IMR-90 (cell line): Measurements from ENCODE around the gene FGG. TPM values are rescaled to one million over a fixed set of nuclear protein-coding genes. Genes with fewer than 3 reads are reported as not detected.

Experiments
- ATAC-seq: fragments of 200-7000 bp; cut with Tn5 transposase; 2 replicates; pipeline ENCODE4 v1.9.1; 2020; ENCODE audit warnings: low read depth, mild to moderate bottlenecking, moderate library complexity
- BruUV-seq: library from RNA; stranded (reverse); fragments of 400-500 nt; replicated peaks from 2 replicates; lab custom pipeline; 2021; lab: Mats Ljungman, UMichigan
- CTCF ChIA-PET: fragments of 300-600 bp; formaldehyde crosslinking; extraction: SDS; loops from one replicate; lab custom pipeline; 2021; ENCODE audit warnings: antibody characterized with exemption; lab: Yijun Ruan, JAX
- POLR2A ChIA-PET: fragments of 300-600 bp; sonication (Branson Sonifier 250); formaldehyde crosslinking; loops from one replicate; lab custom pipeline; 2022; ENCODE audit warnings: antibody characterized with exemption; ENCODE audit not compliant: unreplicated experiment; lab: Charles Lee
- DNase-seq: peaks from one replicate; pipeline ENCODE4 v3.0.0; 2013
- H2AFZ ChIP-seq: replicated peaks from 2 replicates; pipeline ENCODE3; 2013; ENCODE audit warnings: low read length, mild to moderate bottlenecking; ENCODE audit not compliant: poor library complexity
- H2AK5ac ChIP-seq: 2 replicates; pipeline ENCODE4 v1.6.1; 2013; ENCODE audit warnings: low read depth, low read length, inconsistent platforms
- H2AK9ac ChIP-seq: replicated peaks from 2 replicates; pipeline ENCODE3; 2013; ENCODE audit warnings: mild to moderate bottlenecking, low read depth, low read length, moderate library complexity; ENCODE audit not compliant: poor library complexity
- H2BK120ac ChIP-seq: 2 replicates; pipeline ENCODE4 v1.6.1; 2013; ENCODE audit warnings: low read depth, low read length, inconsistent platforms
- H2BK15ac ChIP-seq: 3 replicates; pipeline ENCODE4 v1.6.1; 2013; ENCODE audit warnings: low read depth, low read length, inconsistent platforms
- H2BK20ac ChIP-seq: 2 replicates; pipeline ENCODE4 v1.6.1; 2013; ENCODE audit warnings: low read depth, mild to moderate bottlenecking, inconsistent platforms, low read length, moderate library complexity
- H2BK5ac ChIP-seq: 2 replicates; pipeline ENCODE4 v1.6.1; 2013; ENCODE audit warnings: mild to moderate bottlenecking, low read depth, low read length, inconsistent platforms; ENCODE audit not compliant: poor library complexity, severe bottlenecking
- H3K14ac ChIP-seq: replicated peaks from 2 replicates; pipeline ENCODE4 v1.6.1; 2013; ENCODE audit warnings: low read depth, low read length, inconsistent platforms
- H3K18ac ChIP-seq: 2 replicates; pipeline ENCODE4 v1.6.1; 2013; ENCODE audit warnings: low read depth, low read length, control low read depth
- H3K23ac ChIP-seq: 2 replicates; pipeline ENCODE4 v1.6.1; 2013; ENCODE audit warnings: low read depth, low read length, inconsistent platforms
- H3K27ac ChIP-seq: 2 replicates; pipeline ENCODE4 v1.5.1; 2013; ENCODE audit warnings: mild to moderate bottlenecking, control low read depth, low read length; ENCODE audit not compliant: insufficient read depth
- H3K27me3 ChIP-seq: 2 replicates; pipeline ENCODE4 v1.6.1; 2013; ENCODE audit warnings: low read length; ENCODE audit not compliant: control insufficient read depth, insufficient read depth
- H3K36me3 ChIP-seq: 2 replicates; pipeline ENCODE4 v1.6.1; 2013; ENCODE audit warnings: low read length, mixed read lengths; ENCODE audit not compliant: control insufficient read depth, insufficient read depth
- H3K4ac ChIP-seq: 2 replicates; pipeline ENCODE4 v1.6.1; 2013; ENCODE audit warnings: low read depth, low read length, inconsistent platforms
- H3K4me1 ChIP-seq: 2 replicates; pipeline ENCODE4 v1.6.1; 2013; ENCODE audit warnings: low read length, mixed read lengths; ENCODE audit not compliant: control insufficient read depth, insufficient read depth
- H3K4me2 ChIP-seq: 2 replicates; pipeline ENCODE4 v1.6.1; 2013; ENCODE audit warnings: low read depth, mild to moderate bottlenecking, control low read depth, low read length, moderate library complexity
- H3K4me3 ChIP-seq: 2 replicates; pipeline ENCODE4 v1.5.1; 2013; ENCODE audit warnings: low read depth, mild to moderate bottlenecking, control low read depth, low read length, moderate library complexity; ENCODE audit not compliant: insufficient read depth
- H3K56ac ChIP-seq: 2 replicates; pipeline ENCODE4 v1.6.1; 2013; ENCODE audit warnings: low read length, inconsistent platforms; ENCODE audit not compliant: insufficient read depth; ENCODE audit errors: extremely low read depth
- H3K79me1 ChIP-seq, 2 experiments: 2 replicates each; pipeline ENCODE4 v1.6.1; 2013; ENCODE audit warnings: low read length in 2 of 2, inconsistent platforms in 1 of 2, low read depth in 1 of 2
- H3K9ac ChIP-seq: 2 replicates; pipeline ENCODE4 v1.6.1; 2013; ENCODE audit warnings: low read depth, low read length, control low read depth
- H3K9me1 ChIP-seq: 2 replicates; pipeline ENCODE4 v1.6.1; 2013; ENCODE audit warnings: low read length, inconsistent platforms; ENCODE audit not compliant: insufficient read depth
- H3K9me3 ChIP-seq: 2 replicates; pipeline ENCODE4 v1.6.1; 2013; ENCODE audit warnings: low read length; ENCODE audit not compliant: control insufficient read depth, insufficient read depth
- H4K20me1 ChIP-seq: 2 replicates; pipeline ENCODE4 v1.6.1; 2013; ENCODE audit warnings: low read length, inconsistent platforms; ENCODE audit not compliant: insufficient read depth
- H4K5ac ChIP-seq: 2 replicates; pipeline ENCODE4 v1.6.1; 2013; ENCODE audit warnings: mild to moderate bottlenecking, low read depth, low read length, control low read depth
- H4K8ac ChIP-seq, 2 experiments: 2 replicates each; pipeline ENCODE4 v1.6.1; 2013; ENCODE audit warnings: low read depth in 2 of 2, low read length in 2 of 2, control low read depth in 1 of 2, inconsistent platforms in 1 of 2
- H4K91ac ChIP-seq: 2 replicates; pipeline ENCODE4 v1.6.1; 2013; ENCODE audit warnings: low read depth, low read length, inconsistent platforms; ENCODE audit not compliant: insufficient read depth
- CEBPB ChIP-seq: IDR thresholded peaks from 2 replicates; pipeline ENCODE4 v1.6.1; 2012; ENCODE audit warnings: low read depth, low read length, improper control_type of control experiment
- CHD1 ChIP-seq: IDR thresholded peaks from 2 replicates; pipeline ENCODE4 v1.6.1; 2012; ENCODE audit warnings: low read depth, low read length, improper control_type of control experiment
- FOS ChIP-seq: fragments of 150-350 bp; IDR thresholded peaks from 2 replicates; pipeline ENCODE4 v1.6.1; 2016; ENCODE audit warnings: low read depth, low read length
- MAFK ChIP-seq: IDR thresholded peaks from 2 replicates; pipeline ENCODE4 v1.6.1; 2012; ENCODE audit warnings: low read depth, low read length, improper control_type of control experiment
- MAZ ChIP-seq: IDR thresholded peaks from 2 replicates; pipeline ENCODE4 v1.6.1; 2012; ENCODE audit warnings: low read depth, mild to moderate bottlenecking, low read length, improper control_type of control experiment, moderate library complexity, borderline replicate concordance
- NFE2L2 ChIP-seq: fragments of 150-350 bp; IDR thresholded peaks from 2 replicates; pipeline ENCODE4 v1.6.1; 2016; ENCODE audit warnings: low read depth, mild to moderate bottlenecking, low read length
- POLR2A ChIP-seq: IDR thresholded peaks from 2 replicates; pipeline ENCODE4 v1.6.1; 2012; ENCODE audit warnings: mild to moderate bottlenecking, low read depth, low read length
- RAD21 ChIP-seq: IDR thresholded peaks from 2 replicates; pipeline ENCODE4 v1.6.1; 2012; ENCODE audit warnings: low read length, improper control_type of control experiment
- RCOR1 ChIP-seq: IDR thresholded peaks from 2 replicates; pipeline ENCODE4 v1.6.1; 2012; ENCODE audit warnings: mild to moderate bottlenecking, low read length, improper control_type of control experiment; ENCODE audit not compliant: insufficient replicate concordance
- RFX5 ChIP-seq: IDR thresholded peaks from 2 replicates; pipeline ENCODE4 v1.8.0; 2012; ENCODE audit warnings: low read depth, mild to moderate bottlenecking, low read length, moderate library complexity
- WGBS, 2 experiments: methylation state at CpG; one replicate each; pipeline versions ENCODE4 v1.1.5 to v1.1.7; 2013; ENCODE audit warnings: missing lambda C conversion rate in 2 of 2; ENCODE audit not compliant: insufficient read length in 1 of 2; ENCODE audit errors: extremely low coverage in 2 of 2; 5-methylcytosine and 5-hydroxymethylcytosine counted together
- dilution Hi-C: fragments of 300-500 bp; cut with HindIII; formaldehyde crosslinking; loops from one replicate; pipeline ENCODE4 v1.14.3; 2018; ENCODE audit warnings: low sequenced_read_pairs; ENCODE audit not compliant: unreplicated experiment
- in situ Hi-C: fragments of 300-500 bp; cut with MboI; formaldehyde crosslinking; loops from 3 replicates; pipeline ENCODE4 v1.14.3; 2019; ENCODE audit warnings: low sequenced_read_pairs, inconsistent platforms, mixed read lengths
- intact Hi-C: fragments of 100-400 bp; cut with micrococcal nuclease; formaldehyde crosslinking; loops from 2 replicates; pipeline ENCODE4 v1.10.0; 2022
- polyA plus RNA-seq, 3 experiments: library from polyadenylated mRNA; depleted of rRNA; stranded (reverse); fragments of >200 nt; gene quantifications; 2 replicates each; pipeline ENCODE4 v1.2.3, GENCODE V29; 2012; ENCODE audit warnings: low replicate concordance in 1 of 3
- total RNA-seq: library from RNA; depleted of rRNA; stranded (reverse); fragments of >200 nt; gene quantifications from 2 replicates; pipeline ENCODE4 v1.2.3, GENCODE V29; 2012
- TF ChIP-seq, protein P1 (sequence below): fragments of 150-350 bp; IDR thresholded peaks from 2 replicates; pipeline ENCODE4 v1.6.1; 2016; ENCODE audit warnings: low read depth, mild to moderate bottlenecking, low read length, moderate library complexity, borderline replicate concordance
- TF ChIP-seq, protein P2 (sequence below): fragments of 150-350 bp; IDR thresholded peaks from 2 replicates; pipeline ENCODE4 v1.6.1; 2017; ENCODE audit warnings: mild to moderate bottlenecking, antibody characterized with exemption, low read length, low read depth
- TF ChIP-seq, protein P3 (sequence below): conservative IDR thresholded peaks from 2 replicates; pipeline ENCODE4 v1.5.1; 2012; ENCODE audit warnings: mild to moderate bottlenecking, low read depth, low read length, improper control_type of control experiment

FGG gene
- total and polyA plus RNA-seq, 2 of the 4 experiments (the other 2 are of a cell fraction), result not detected

DNA sequence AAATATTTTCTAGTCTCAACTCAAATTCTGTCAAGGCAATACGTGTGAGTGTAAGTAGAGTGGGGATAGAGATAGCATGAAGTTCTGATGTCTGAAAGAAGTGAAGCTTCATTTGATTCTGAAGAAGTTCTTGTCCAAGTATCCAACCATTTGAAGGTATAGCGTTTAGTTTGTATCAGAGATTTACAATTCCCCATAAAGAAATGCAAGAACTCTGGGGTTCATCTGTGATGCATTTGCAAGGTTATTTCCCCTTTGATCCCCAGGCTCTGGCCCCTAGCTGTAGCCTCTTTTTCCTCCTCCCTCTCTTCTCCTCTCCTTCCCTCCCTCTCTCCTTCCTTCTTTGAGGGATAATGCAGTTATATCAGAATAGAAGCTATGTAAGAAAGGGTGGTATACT is 29.7 kb downstream of the FGG start:
- Histone ChIP-seq H2BK5ac (no peak overlapping the region), H2BK120ac (no peak overlapping the region), H3K79me1 (no peaks in the 10 kb centered on the region), H3K27me3 (no peaks in the 10 kb centered on the region; the same call in 1 of the 2 replicates), H4K20me1 (no peaks in the 10 kb centered on the region), H3K4ac (no peak overlapping the region), H2AK5ac (no peak overlapping the region), H3K4me3 (no peak overlapping the region), H3K27ac (no peak overlapping the region), H3K4me1 (no peaks in the 10 kb centered on the region), H3K14ac (no peak overlapping the region), H3K9me1 (no peaks in the 10 kb centered on the region), H2AK9ac (no peak overlapping the region), H2AFZ (no peak overlapping the region), H3K23ac (no peak overlapping the region), H3K9ac (no peak overlapping the region), H3K36me3 (no peaks in the 10 kb centered on the region), H4K8ac (no peak overlapping the region), H3K9me3 (no peaks in the 10 kb centered on the region), H2BK15ac (no peak overlapping the region), H3K18ac (no peak overlapping the region), H4K91ac (no peak overlapping the region), H2BK20ac (no peak overlapping the region), H3K56ac (no peak overlapping the region), H4K5ac (no peak overlapping the region), H3K4me2 (no peak overlapping the region)
- DNase-seq (no peak), ATAC-seq (no peak)
- intact Hi-C loops (no loop called here), dilution Hi-C loops (no loop called here), in situ Hi-C loops (no loop called here)
- no CpG with 5 or more reads among the region's 2 CpGs for WGBS, 2 experiments
- ChIA-PET POLR2A (no interaction called here), CTCF (no interaction called here)
- TF ChIP-seq MAFK, result no peak
- no peak for TF ChIP-seq RCOR1
- TF ChIP-seq RAD21, result no peak
- TF ChIP-seq, protein P1, sequence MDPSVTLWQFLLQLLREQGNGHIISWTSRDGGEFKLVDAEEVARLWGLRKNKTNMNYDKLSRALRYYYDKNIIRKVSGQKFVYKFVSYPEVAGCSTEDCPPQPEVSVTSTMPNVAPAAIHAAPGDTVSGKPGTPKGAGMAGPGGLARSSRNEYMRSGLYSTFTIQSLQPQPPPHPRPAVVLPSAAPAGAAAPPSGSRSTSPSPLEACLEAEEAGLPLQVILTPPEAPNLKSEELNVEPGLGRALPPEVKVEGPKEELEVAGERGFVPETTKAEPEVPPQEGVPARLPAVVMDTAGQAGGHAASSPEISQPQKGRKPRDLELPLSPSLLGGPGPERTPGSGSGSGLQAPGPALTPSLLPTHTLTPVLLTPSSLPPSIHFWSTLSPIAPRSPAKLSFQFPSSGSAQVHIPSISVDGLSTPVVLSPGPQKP, result no peak
- TF ChIP-seq FOS, result no peak
- TF ChIP-seq POLR2A, result no peak
- no peak for TF ChIP-seq RFX5
- no peak for TF ChIP-seq CEBPB
- no peak for TF ChIP-seq NFE2L2
- no peak for TF ChIP-seq CHD1
- TF ChIP-seq, protein P2, sequence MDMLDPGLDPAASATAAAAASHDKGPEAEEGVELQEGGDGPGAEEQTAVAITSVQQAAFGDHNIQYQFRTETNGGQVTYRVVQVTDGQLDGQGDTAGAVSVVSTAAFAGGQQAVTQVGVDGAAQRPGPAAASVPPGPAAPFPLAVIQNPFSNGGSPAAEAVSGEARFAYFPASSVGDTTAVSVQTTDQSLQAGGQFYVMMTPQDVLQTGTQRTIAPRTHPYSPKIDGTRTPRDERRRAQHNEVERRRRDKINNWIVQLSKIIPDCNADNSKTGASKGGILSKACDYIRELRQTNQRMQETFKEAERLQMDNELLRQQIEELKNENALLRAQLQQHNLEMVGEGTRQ, result no peak
- TF ChIP-seq, protein P3, sequence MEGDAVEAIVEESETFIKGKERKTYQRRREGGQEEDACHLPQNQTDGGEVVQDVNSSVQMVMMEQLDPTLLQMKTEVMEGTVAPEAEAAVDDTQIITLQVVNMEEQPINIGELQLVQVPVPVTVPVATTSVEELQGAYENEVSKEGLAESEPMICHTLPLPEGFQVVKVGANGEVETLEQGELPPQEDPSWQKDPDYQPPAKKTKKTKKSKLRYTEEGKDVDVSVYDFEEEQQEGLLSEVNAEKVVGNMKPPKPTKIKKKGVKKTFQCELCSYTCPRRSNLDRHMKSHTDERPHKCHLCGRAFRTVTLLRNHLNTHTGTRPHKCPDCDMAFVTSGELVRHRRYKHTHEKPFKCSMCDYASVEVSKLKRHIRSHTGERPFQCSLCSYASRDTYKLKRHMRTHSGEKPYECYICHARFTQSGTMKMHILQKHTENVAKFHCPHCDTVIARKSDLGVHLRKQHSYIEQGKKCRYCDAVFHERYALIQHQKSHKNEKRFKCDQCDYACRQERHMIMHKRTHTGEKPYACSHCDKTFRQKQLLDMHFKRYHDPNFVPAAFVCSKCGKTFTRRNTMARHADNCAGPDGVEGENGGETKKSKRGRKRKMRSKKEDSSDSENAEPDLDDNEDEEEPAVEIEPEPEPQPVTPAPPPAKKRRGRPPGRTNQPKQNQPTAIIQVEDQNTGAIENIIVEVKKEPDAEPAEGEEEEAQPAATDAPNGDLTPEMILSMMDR, result no peak
- TF ChIP-seq MAZ, result no peak
- no TSS peak for BruUV-seq
